GM12892 (cell line): ENCODE data around the gene RAB27A.
"Not testable (repeated sequence)": the region's sequence is repeated elsewhere in the genome, so short reads cannot be mapped to it uniquely, and the experiment has no call there.

Source experiments
- DNase-seq: peaks from one replicate; pipeline ENCODE4 v3.0.0; 2011; ENCODE audit not compliant: insufficient read length
- FAIRE-seq: peaks from 2 replicates; lab custom pipeline; 2011; peaks lifted over from hg19 to GRCh38; lab: Jason Lieb, UNC
- POLR2A ChIP-seq: IDR thresholded peaks from 2 replicates; pipeline ENCODE4 v1.6.1; 2011; ENCODE audit warnings: low read depth, low read length, control low read depth
- POLR2AphosphoS5 ChIP-seq: IDR thresholded peaks from 2 replicates; pipeline ENCODE4 v1.6.1; 2011; ENCODE audit warnings: low read depth, low read length, control low read depth
- TAF1 ChIP-seq: IDR thresholded peaks from 2 replicates; pipeline ENCODE4 v1.6.1; 2011; ENCODE audit warnings: low read depth, mild to moderate bottlenecking, control low read depth, low read length, borderline replicate concordance

The RAB27A gene

DNA sequence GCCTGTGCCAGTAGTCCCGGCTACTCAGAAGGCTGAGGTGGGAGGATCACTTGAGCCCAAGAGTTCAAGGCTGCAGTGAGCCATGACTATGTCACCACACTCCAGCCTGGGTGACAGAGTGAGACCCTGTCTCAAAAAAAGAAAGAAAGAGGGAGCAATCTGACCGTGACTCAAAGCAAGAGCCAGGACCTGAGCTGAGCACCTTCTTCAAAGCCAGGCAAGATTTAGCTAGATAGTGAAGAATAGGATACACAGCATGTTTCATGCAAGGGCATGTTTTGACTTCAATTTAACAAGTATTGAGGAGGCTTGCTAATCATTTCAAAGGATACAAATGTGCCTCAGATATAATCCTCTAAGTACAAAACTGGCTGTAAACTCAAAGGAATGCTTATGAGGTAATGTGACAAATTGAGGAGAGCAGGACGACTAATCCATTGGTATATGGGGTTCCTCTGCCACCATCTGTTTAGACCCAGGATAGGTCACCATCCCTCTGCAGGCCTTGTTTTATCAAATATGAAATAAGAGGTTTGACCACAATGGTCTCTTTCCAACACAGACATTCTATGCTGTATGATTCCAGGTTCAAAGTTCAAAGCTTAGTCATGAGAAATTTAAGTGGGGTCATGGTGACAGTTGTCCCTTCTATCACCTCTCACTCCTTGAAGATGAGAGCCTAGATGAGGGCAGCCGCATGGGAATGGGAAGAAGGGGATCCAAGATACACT is 33.2 kb downstream of the RAB27A start:
- TF ChIP-seq POLR2A (no peak), TAF1 (no peak), POLR2AphosphoS5 (no peak)
- FAIRE-seq (no peak), DNase-seq (no peak)

- TF ChIP-seq POLR2A = peak; percentile 30; the same call in 1 of the 2 replicates
- TF ChIP-seq TAF1 = no peak
- FAIRE-seq = no peak
- DNase-seq = no peak
Measured at GRCh38 chr15:55255714-55256113, 33.9 kb downstream of the RAB27A start.

DNA sequence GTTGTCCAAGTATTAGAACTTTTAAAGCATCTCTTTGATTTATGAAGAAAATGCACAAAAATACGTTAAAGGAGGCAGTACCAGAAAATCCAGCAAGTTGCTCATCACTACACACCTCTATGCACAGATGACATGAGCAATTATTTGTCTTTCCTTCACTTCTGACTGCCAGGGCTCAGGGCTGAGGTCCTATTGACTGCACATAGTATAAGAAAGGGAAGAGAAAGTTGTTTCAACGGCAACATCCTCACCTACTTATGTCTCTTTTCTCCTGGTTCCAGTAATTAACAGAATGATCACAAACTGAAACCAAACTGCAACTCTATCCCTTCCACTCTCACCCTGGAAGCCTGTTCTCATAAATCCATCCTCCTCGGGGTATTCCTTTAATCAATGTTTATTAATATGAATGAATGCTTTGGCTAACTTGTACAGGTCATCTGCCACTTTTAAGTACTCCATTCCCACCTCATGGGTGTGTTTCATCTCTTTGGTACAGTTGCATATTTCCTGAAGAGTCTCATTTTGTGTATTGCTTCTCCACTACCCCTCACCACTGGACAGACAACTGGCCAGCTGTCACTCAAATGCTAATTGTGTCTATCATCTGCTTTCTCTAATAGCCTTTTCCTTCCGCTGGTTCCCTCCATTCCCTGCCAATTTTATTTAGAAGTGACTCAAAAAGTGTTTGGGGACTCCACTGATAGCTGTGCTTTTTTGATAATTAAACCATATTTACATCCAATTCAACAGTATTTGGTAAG is 34.5 kb downstream of the RAB27A start:
- FAIRE-seq (no peak), DNase-seq (no peak)
- TF ChIP-seq TAF1 = no peak
- no peak for TF ChIP-seq POLR2AphosphoS5
- no peak for TF ChIP-seq POLR2A

DNA sequence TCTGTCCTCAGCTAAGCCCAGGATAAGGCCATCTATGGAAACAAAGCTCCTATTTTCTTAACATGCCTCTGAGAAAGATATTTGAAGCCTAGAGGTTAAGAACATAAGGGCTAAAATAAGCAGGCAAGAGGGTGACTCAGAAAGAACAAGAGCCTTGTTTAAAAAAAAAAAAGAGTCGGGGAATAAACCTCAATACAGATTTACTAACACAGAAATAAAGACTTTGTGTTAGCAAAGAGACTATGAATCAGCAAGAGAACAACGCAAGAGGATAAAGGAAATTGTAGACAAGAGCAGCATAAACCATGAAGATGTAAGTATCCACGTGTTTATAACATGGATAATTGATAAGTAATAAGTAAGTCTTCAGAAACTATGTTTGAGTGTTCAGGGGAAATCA is 36.0 kb downstream of the RAB27A start:
- no peak for FAIRE-seq
- TF ChIP-seq POLR2AphosphoS5 (no peak), TAF1 (no peak), POLR2A (no peak)
- DNase-seq = no peak

DNA sequence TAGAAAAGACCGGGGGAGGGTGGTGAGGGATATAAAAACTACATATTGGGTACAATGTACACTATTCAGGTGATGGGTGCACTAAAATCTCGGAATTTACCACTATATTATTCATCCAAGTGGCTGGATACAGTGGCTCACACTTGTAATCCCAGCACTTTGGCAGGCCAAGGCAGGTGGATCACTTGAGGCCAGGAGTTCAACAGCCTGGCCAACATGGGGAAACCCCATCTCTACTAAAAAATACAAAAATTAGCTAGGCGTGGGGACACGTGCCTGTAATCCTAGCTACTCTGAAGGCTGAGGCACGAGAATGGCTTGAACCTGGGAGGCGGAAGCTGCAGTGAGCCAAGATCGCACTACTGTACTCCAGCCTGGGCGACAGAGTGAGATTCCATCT is 37.4 kb downstream of the RAB27A start:
- not testable (repeated sequence) for FAIRE-seq, DNase-seq

- DNase-seq (no peak), FAIRE-seq (no peak)
- TF ChIP-seq TAF1 (no peak), POLR2A (no peak), POLR2AphosphoS5 (no peak)
Measured at GRCh38 chr15:55250941-55251340, 38.7 kb downstream of the RAB27A start.

DNA sequence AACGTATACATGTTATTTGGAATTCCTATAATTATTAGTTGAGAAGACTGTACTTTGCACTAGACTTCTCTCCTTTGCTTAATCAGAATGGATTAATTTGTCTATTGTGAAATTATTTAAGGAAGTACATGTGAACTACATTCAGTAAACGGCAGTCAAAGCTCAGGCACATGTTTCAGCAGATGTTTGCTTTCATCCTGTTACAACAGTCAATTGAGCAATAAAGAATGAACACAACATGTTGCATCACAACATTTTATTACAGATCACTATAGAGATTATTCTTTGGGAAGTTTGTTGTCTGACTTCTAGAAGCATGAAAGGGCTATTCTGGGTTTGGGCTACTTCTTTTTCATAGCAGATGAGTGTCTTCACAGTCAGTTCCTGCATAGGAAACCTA is 39.2 kb downstream of the RAB27A start:
- TF ChIP-seq TAF1 (no peak), POLR2A (no peak), POLR2AphosphoS5 (no peak)
- FAIRE-seq (no peak), DNase-seq (no peak)

DNA sequence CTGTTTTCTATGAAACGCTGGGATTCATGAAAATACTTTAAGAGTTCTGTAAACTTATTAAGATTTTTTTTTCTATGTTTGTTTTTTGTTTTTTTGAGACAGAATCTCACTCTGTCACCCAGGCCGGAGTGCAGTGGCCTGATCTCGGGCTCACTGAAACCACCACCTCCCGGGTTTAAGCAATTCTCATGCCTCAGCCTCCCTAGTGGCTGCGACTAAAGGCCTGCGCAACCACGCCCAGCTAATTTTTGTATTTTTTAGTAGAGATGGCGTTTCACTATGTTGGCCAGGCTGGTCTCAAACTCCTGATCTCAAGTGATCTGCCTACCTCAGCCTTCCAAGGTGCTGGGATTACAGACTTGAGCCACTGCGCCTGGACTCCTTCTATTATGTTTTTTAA is 39.7 kb downstream of the RAB27A start:
- DNase-seq, FAIRE-seq: not testable (repeated sequence)

GRCh38 chr15:55248895-55249294 is 40.7 kb downstream of the RAB27A start:
- DNase-seq (no peak), FAIRE-seq (no peak)
- TF ChIP-seq POLR2A = no peak
- no peak for TF ChIP-seq TAF1
- no peak for TF ChIP-seq POLR2AphosphoS5

- TF ChIP-seq POLR2A = no peak
- TF ChIP-seq POLR2AphosphoS5 = no peak
- no peak for TF ChIP-seq TAF1
- no peak for DNase-seq
- FAIRE-seq = no peak
Measured at GRCh38 chr15:55247766-55248427, 41.7 kb downstream of the RAB27A start.

DNA sequence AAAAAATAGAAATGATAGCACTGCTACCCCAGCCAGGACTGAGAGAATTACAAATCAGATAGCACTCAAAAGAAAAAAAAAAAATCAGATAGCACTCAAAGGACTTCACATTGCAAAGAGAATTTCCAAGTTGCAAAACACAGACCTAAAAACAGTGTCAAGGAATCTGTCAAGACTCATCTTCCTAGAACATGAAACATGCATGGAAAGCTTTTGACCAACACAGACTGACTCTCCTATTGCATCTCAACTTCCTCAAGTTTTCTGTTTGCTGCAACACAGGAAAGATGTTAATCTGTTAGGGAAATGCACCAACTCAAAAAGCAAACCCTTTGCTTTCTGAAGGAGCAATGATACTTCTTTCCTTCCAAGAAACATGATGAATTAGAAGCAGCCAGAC is 42.3 kb downstream of the RAB27A start:
- no peak for DNase-seq
- TF ChIP-seq POLR2AphosphoS5 (no peak), TAF1 (no peak), POLR2A (no peak)
- no peak for FAIRE-seq

GRCh38 chr15:55246567-55246966 is 43.0 kb downstream of the RAB27A start:
- TF ChIP-seq POLR2A = no peak
- FAIRE-seq (no peak), DNase-seq (no peak)
